Cardiac muscle cell (in vitro differentiated cells and primary cell): ENCODE measurements around the gene KLHL7. TPM values are rescaled to one million over a fixed set of nuclear protein-coding genes. Genes with fewer than 3 reads are reported as not detected.
A peak's percentile ranks its signal among the peaks of the same experiment; 100 is the strongest.
"Not testable (repeated sequence)": the region's sequence is repeated elsewhere in the genome, so short reads cannot be mapped to it uniquely, and the experiment has no call there.

Source experiments
- DNase-seq, 2 donors: peaks; one replicate each; pipeline versions ENCODE4 v3.0.0 to v3.0.0-alpha.2; 2010 to 2017; ENCODE audit warnings: low read depth in 1 of 2, low spot score in 1 of 2
- H3K27ac ChIP-seq: fragments of 200-600 bp; sonication (generic); 2 replicates; pipeline ENCODE4 v1.5.1; 2016
- H3K27me3 ChIP-seq: fragments of 200-600 bp; sonication (generic); 2 replicates; pipeline ENCODE4 v1.6.0; 2016; ENCODE audit warnings: control low read depth
- H3K36me3 ChIP-seq: fragments of 200-600 bp; sonication (generic); 2 replicates; pipeline ENCODE4 v1.5.1; 2016; ENCODE audit warnings: control low read depth
- H3K4me1 ChIP-seq: fragments of 200-600 bp; sonication (generic); 2 replicates; pipeline ENCODE4 v1.8.1; 2017; ENCODE audit warnings: low read depth, mild to moderate bottlenecking, mixed run types
- H3K4me3 ChIP-seq: fragments of 200-600 bp; sonication (generic); 2 replicates; pipeline ENCODE4 v1.5.1; 2016; ENCODE audit warnings: mild to moderate bottlenecking
- H3K9me3 ChIP-seq: fragments of 200-600 bp; sonication (generic); 2 replicates; pipeline ENCODE4 v1.5.1; 2017; ENCODE audit warnings: low read depth, mild to moderate bottlenecking, control low read depth
- CTCF ChIP-seq: IDR thresholded peaks from 2 replicates; pipeline ENCODE4 v1.5.1; 2012; ENCODE audit warnings: low read depth, mild to moderate bottlenecking, low read length
- polyA plus RNA-seq: library from polyadenylated mRNA; unstranded; fragments of >200 nt; fragmentation: Nextera tagmentation; extraction: Ambion mirVana; gene quantifications from 2 replicates; pipeline ENCODE4 v1.2.1, GENCODE V29; 2016
- total RNA-seq: library from RNA; depleted of rRNA; stranded (reverse); fragments of >200 nt; gene quantifications from 2 replicates; pipeline ENCODE4 v1.2.3, GENCODE V29; 2016

The KLHL7 gene
- total and polyA plus RNA-seq, 2 experiments from 2014 or later: 33.4 to 47.1 TPM

- TF ChIP-seq CTCF: no peak
- Histone ChIP-seq H3K27ac (peak overlapping the region; percentile 50), H3K27me3 (no peaks in the 10 kb centered on the region), H3K9me3 (no peaks in the 10 kb centered on the region), H3K4me1 (peaks cover 4% of the 10 kb centered on the region), H3K4me3 (no peak overlapping the region), H3K36me3 (peaks cover 47% of the 10 kb centered on the region)
- DNase-seq: no peak
Observed at GRCh38 chr7:23191022-23191421, 85.4 kb downstream of the KLHL7 start.

- Histone ChIP-seq H3K36me3 (peaks cover 24% of the 10 kb centered on the region), H3K4me1 (peaks cover 15% of the 10 kb centered on the region)
- not testable (repeated sequence) for H3K27me3 ChIP-seq, H3K27ac ChIP-seq, DNase-seq, H3K4me3 ChIP-seq, H3K9me3 ChIP-seq
Observed at GRCh38 chr7:23193650-23194227, 88.2 kb downstream of the KLHL7 start.

- DNase-seq: peak in 1 of 2 donors; percentile 64
- no peaks in the 10 kb centered on the region for H3K9me3 ChIP-seq
- H3K36me3 ChIP-seq: peaks cover 24% of the 10 kb centered on the region
- no peak for TF ChIP-seq CTCF
- peak overlapping the region; percentile 82 for H3K27ac ChIP-seq
- no peak overlapping the region for H3K4me3 ChIP-seq
- H3K27me3 ChIP-seq: no peaks in the 10 kb centered on the region
- H3K4me1 ChIP-seq: peaks cover 15% of the 10 kb centered on the region
Observed at GRCh38 chr7:23196306-23196705, 90.7 kb downstream of the KLHL7 start.

- Histone ChIP-seq H3K36me3 (peaks cover 25% of the 10 kb centered on the region), H3K4me1 (peaks cover 15% of the 10 kb centered on the region)
- not testable (repeated sequence) for H3K27ac ChIP-seq, H3K4me3 ChIP-seq, H3K9me3 ChIP-seq, H3K27me3 ChIP-seq, DNase-seq
Observed at GRCh38 chr7:23197745-23198144, 92.2 kb downstream of the KLHL7 start.

GRCh38 chr7:23200331-23200730 lies 94.7 kb downstream of the KLHL7 start:
- DNase-seq: no peak
- no peak for TF ChIP-seq CTCF
- Histone ChIP-seq H3K4me1 (peaks cover 15% of the 10 kb centered on the region), H3K36me3 (peaks cover 20% of the 10 kb centered on the region), H3K27ac (no peak overlapping the region), H3K9me3 (no peaks in the 10 kb centered on the region), H3K4me3 (no peak overlapping the region), H3K27me3 (no peaks in the 10 kb centered on the region)

- Histone ChIP-seq H3K9me3 (no peaks in the 10 kb centered on the region), H3K36me3 (peaks cover 22% of the 10 kb centered on the region), H3K27me3 (no peaks in the 10 kb centered on the region), H3K4me3 (no peak overlapping the region), H3K27ac (no peak overlapping the region), H3K4me1 (no peaks in the 10 kb centered on the region)
- TF ChIP-seq CTCF: no peak
- DNase-seq: no peak
Observed at GRCh38 chr7:23204241-23204640, 98.7 kb downstream of the KLHL7 start.

- TF ChIP-seq CTCF: no peak
- Histone ChIP-seq H3K4me3 (no peak overlapping the region), H3K27me3 (no peaks in the 10 kb centered on the region), H3K36me3 (peaks cover 13% of the 10 kb centered on the region), H3K9me3 (no peaks in the 10 kb centered on the region), H3K4me1 (no peaks in the 10 kb centered on the region), H3K27ac (no peak overlapping the region)
- DNase-seq: no peak
Observed at GRCh38 chr7:23205577-23205908, 100.0 kb downstream of the KLHL7 start.
